CD4-positive, CD25-positive, alpha-beta regulatory T cell (primary cell): ENCODE results near the gene HES6. TPM values are rescaled to one million over a fixed set of nuclear protein-coding genes. Genes with fewer than 3 reads are reported as not detected.
A peak's percentile ranks its signal among the peaks of the same experiment; 100 is the strongest.
"Not testable (repeated sequence)": the region's sequence is repeated elsewhere in the genome, so short reads cannot be mapped to it uniquely, and the experiment has no call there.

ENCODE experiments used
- ATAC-seq, 2 donors: fragments of 150-1000 bp; cut with Tn5 transposase; one replicate each; pipeline ENCODE4 v1.10.0; 2021; ENCODE audit warnings: low read depth in 2 of 2, moderate number of reproducible peaks in 2 of 2, moderate library complexity in 1 of 2
- DNase-seq, 3 donors: peaks; one replicate each; pipeline versions ENCODE4 v3.0.0 to v3.0.0-alpha.2; 2012 to 2022; ENCODE audit warnings: mixed read lengths in 1 of 3
- H3K27ac ChIP-seq: one replicate; pipeline ENCODE4 v1.7.0; 2013; ENCODE audit warnings: mild to moderate bottlenecking, low read length; ENCODE audit not compliant: insufficient read depth, poor library complexity, severe bottlenecking
- H3K27me3 ChIP-seq: one replicate; pipeline ENCODE4 v1.7.0; 2013; ENCODE audit warnings: low read length; ENCODE audit not compliant: control insufficient read depth, insufficient read depth
- H3K36me3 ChIP-seq: one replicate; pipeline ENCODE4 v1.7.0; 2013; ENCODE audit warnings: mild to moderate bottlenecking, low read length, moderate library complexity; ENCODE audit not compliant: control insufficient read depth, insufficient read depth
- H3K4me1 ChIP-seq: 2 replicates; pipeline ENCODE4 v1.7.0; 2013; ENCODE audit warnings: mild to moderate bottlenecking, low read length; ENCODE audit not compliant: insufficient read depth, control insufficient read depth, poor library complexity, severe bottlenecking
- H3K4me3 ChIP-seq: one replicate; pipeline ENCODE4 v1.7.0; 2013; ENCODE audit warnings: low read depth, mild to moderate bottlenecking, low read length, moderate library complexity
- H3K9me3 ChIP-seq, 2 experiments: 1 replicate in 1 of 2; 2 replicates in 1 of 2; pipeline ENCODE4 v1.7.0; 2013; ENCODE audit warnings: low read length in 2 of 2, mild to moderate bottlenecking in 1 of 2, moderate library complexity in 1 of 2; ENCODE audit not compliant: control insufficient read depth in 2 of 2
- H3K27ac Mint-ChIP-seq, 3 donors: one replicate each; pipeline ENCODE4 v1.8.0; 2020 to 2022; ENCODE audit warnings: mild to moderate bottlenecking in 3 of 3, mixed read lengths in 3 of 3, moderate library complexity in 2 of 3
- H3K27me3 Mint-ChIP-seq: one replicate; pipeline ENCODE4 v1.8.0; 2022; ENCODE audit warnings: mild to moderate bottlenecking, mixed read lengths
- H3K36me3 Mint-ChIP-seq: one replicate; pipeline ENCODE4 v1.8.0; 2020; ENCODE audit warnings: mixed read lengths
- H3K4me1 Mint-ChIP-seq, 4 donors: one replicate each; pipeline ENCODE4 v1.8.0; 2020 to 2022; ENCODE audit warnings: mixed read lengths in 4 of 4, mild to moderate bottlenecking in 1 of 4
- H3K4me3 Mint-ChIP-seq, 4 donors: one replicate each; pipeline ENCODE4 v1.8.0; 2020 to 2022; ENCODE audit warnings: mild to moderate bottlenecking in 4 of 4, mixed read lengths in 4 of 4, moderate library complexity in 3 of 4
- H3K9me3 Mint-ChIP-seq, 7 donors: one replicate each; pipeline ENCODE4 v1.8.0; 2020 to 2022; ENCODE audit warnings: mixed read lengths in 7 of 7, mild to moderate bottlenecking in 3 of 7, moderate library complexity in 2 of 7
- polyA plus RNA-seq, 4 donors: library from polyadenylated mRNA; unstranded; fragments of 300-500 nt; fragmentation: Illumina TruSeq; gene quantifications; one replicate each; pipeline ENCODE4 v1.2.3, GENCODE V29; 2021
- total RNA-seq: library from RNA; stranded (reverse); gene quantifications from one replicate; pipeline ENCODE4 v1.2.3, GENCODE V29; 2022

HES6 gene
- total and polyA plus RNA-seq, 5 donors from 2014 or later, result 1.5 to 3.9 (median 2.3) TPM

DNA sequence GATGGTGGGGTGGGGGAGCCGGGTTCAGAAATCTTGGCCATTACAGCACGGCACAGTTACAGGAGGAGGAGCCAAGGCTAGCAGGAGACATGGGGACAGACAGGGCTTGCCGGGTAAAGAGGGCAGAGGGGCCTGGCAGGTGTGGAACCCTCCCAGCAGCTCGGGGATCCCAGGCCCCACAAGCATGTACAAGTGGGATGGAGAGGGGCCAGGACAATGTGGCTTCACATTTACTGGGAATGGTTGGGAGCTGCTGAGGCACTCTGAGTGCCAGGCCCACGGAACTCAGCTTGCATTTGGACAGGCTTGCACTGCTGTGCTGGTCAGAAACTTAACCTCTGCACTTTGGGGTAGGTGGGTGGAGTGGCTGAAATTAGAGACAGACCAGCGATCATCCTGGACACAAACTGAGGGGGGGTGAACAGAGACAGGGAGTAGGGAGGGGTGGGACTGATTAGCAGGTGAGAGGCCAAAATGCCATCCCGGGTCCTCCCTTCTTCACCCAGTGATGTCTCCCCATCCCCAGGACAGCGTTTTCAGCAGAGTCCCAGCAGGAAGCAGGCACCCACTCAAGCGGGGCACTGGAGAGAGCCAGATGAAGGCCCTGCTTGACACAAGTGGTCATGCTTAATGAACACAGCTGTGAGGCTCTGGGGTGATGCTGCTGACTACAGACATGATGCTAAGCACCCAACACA lies 38.9 kb upstream of the HES6 start:
- Mint-ChIP-seq H3K4me3 (no peak overlapping the region), H3K4me1 (peaks cover 0 to 29% (median 23%) of the 10 kb centered on the region in 4 donors), H3K9me3 (no peaks in the 10 kb centered on the region), H3K36me3 (peaks cover 30% of the 10 kb centered on the region), H3K27me3 (no peaks in the 10 kb centered on the region), H3K27ac (no peak overlapping the region)
- H3K9me3 ChIP-seq, result no peaks in the 10 kb centered on the region
- peaks cover 33% of the 10 kb centered on the region for H3K36me3 ChIP-seq
- H3K27ac ChIP-seq, result no peak overlapping the region
- no peak overlapping the region for H3K4me3 ChIP-seq
- DNase-seq (no peak), ATAC-seq (no peak)
- H3K4me1 ChIP-seq, result no peaks in the 10 kb centered on the region
- H3K27me3 ChIP-seq, result no peaks in the 10 kb centered on the region

GRCh38 chr2:238277695-238278094 lies 37.9 kb upstream of the HES6 start:
- DNase-seq (no peak), ATAC-seq (no peak)
- no peaks in the 10 kb centered on the region for H3K27me3 Mint-ChIP-seq
- no peak overlapping the region for H3K27ac Mint-ChIP-seq
- Histone ChIP-seq H3K27ac (no peak overlapping the region), H3K9me3 (no peaks in the 10 kb centered on the region), H3K27me3 (no peaks in the 10 kb centered on the region), H3K4me3 (no peak overlapping the region), H3K36me3 (peaks cover 37% of the 10 kb centered on the region), H3K4me1 (no peaks in the 10 kb centered on the region)
- H3K36me3 Mint-ChIP-seq, result peaks cover 36% of the 10 kb centered on the region
- H3K4me1 Mint-ChIP-seq, result peaks cover 0 to 23% (median 21%) of the 10 kb centered on the region in 4 donors
- no peak overlapping the region for H3K4me3 Mint-ChIP-seq
- no peaks in the 10 kb centered on the region for H3K9me3 Mint-ChIP-seq

DNA sequence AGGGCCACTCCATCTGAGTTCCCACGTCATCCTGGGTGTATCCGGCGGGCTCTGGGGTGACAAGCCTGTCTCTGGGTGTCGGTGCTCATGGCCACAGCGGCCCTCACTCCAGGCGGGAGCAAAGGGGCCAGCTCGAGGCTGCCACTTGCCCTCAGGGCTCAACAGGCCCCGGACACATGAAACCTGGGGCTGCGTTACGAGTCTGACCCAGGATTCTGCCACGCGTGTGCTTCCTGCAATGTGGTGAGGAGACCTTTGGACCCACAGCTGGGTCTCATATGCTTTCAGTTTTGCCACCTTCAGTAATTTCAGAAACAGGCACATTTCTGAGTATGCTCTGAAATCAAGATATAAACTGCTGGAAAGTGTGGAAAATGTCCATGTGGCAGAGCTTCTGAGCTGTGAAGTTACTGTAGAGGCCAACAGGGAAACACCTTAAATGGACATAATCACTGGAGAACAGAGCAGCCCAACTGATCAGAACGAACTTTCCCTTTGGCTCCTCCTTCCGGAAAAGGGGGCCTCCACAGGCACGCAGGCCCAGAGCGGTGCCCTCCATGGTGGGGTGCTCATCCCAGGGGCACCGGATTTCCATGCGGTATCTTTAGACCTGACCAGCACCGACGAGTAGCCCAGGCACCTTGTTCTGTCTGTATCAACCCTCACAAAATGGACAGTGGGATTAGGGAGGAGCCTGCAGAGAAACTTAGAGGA lies 34.5 kb upstream of the HES6 start:
- H3K9me3 ChIP-seq, result no peaks in the 10 kb centered on the region
- peaks cover 52% of the 10 kb centered on the region for H3K36me3 ChIP-seq
- no peaks in the 10 kb centered on the region for H3K4me1 ChIP-seq
- no peak overlapping the region for H3K27ac ChIP-seq
- no peak overlapping the region for H3K27ac Mint-ChIP-seq
- no peaks in the 10 kb centered on the region for H3K27me3 ChIP-seq
- ATAC-seq, result no peak
- H3K36me3 Mint-ChIP-seq, result peaks cover 53% of the 10 kb centered on the region
- H3K27me3 Mint-ChIP-seq, result no peaks in the 10 kb centered on the region
- no peak for DNase-seq
- H3K4me3 Mint-ChIP-seq, result peak overlapping the region in 1 of 4 donors; percentile 8
- H3K4me1 Mint-ChIP-seq, result peaks cover 0 to 9% (median under 1%) of the 10 kb centered on the region in 4 donors
- H3K9me3 Mint-ChIP-seq, result no peaks in the 10 kb centered on the region
- no peak overlapping the region for H3K4me3 ChIP-seq

GRCh38 chr2:238273433-238273832 lies 33.6 kb upstream of the HES6 start:
- not testable (repeated sequence) for H3K27ac ChIP-seq, H3K9me3 ChIP-seq, H3K27me3 ChIP-seq, ATAC-seq, H3K4me1 Mint-ChIP-seq, H3K27ac Mint-ChIP-seq, H3K4me1 ChIP-seq, H3K9me3 Mint-ChIP-seq, H3K27me3 Mint-ChIP-seq, H3K4me3 ChIP-seq, DNase-seq, H3K4me3 Mint-ChIP-seq
- peaks cover 52% of the 10 kb centered on the region for H3K36me3 Mint-ChIP-seq
- H3K36me3 ChIP-seq, result peaks cover 52% of the 10 kb centered on the region

GRCh38 chr2:238272156-238272555 lies 32.3 kb upstream of the HES6 start:
- Mint-ChIP-seq H3K4me1 (peaks cover 0 to 3% (median 0%) of the 10 kb centered on the region in 4 donors), H3K9me3 (no peaks in the 10 kb centered on the region), H3K27me3 (no peaks in the 10 kb centered on the region), H3K36me3 (peaks cover 50% of the 10 kb centered on the region), H3K4me3 (no peak overlapping the region), H3K27ac (no peak overlapping the region)
- DNase-seq (no peak), ATAC-seq (no peak)
- Histone ChIP-seq H3K27ac (no peak overlapping the region), H3K36me3 (peaks cover 53% of the 10 kb centered on the region), H3K27me3 (no peaks in the 10 kb centered on the region), H3K4me1 (no peaks in the 10 kb centered on the region), H3K4me3 (no peak overlapping the region), H3K9me3 (no peaks in the 10 kb centered on the region)

DNA sequence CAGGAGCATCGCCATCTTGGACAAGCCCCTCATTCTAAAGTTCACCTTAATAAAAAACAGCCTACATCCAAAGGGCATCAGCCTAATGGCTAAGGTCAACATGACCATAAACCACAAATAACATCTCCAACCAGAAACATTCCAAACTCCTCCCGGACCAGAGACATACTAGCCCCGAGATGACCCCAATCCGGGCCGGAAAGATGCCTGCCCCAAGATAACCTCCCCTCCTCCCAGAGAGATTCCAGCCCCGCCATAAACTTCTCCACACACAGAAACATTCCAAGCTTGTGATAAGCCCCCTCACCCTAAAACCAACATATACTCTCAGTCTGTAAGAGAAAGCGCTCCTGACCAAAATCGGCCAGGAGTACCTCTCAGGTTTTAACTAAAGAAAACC lies 31.8 kb upstream of the HES6 start:
- peaks cover 50% of the 10 kb centered on the region for H3K36me3 Mint-ChIP-seq

GRCh38 chr2:238271061-238271554 lies 31.3 kb upstream of the HES6 start:
- DNase-seq, result no peak
- H3K9me3 ChIP-seq, result no peaks in the 10 kb centered on the region
- peaks cover 45% of the 10 kb centered on the region for H3K36me3 Mint-ChIP-seq
- no peak for ATAC-seq
- peaks cover 44% of the 10 kb centered on the region for H3K36me3 ChIP-seq
- no peaks in the 10 kb centered on the region for H3K4me1 ChIP-seq
- no peak overlapping the region for H3K4me3 ChIP-seq
- peaks cover 0 to 2% (median under 1%) of the 10 kb centered on the region in 4 donors for H3K4me1 Mint-ChIP-seq
- H3K27me3 Mint-ChIP-seq, result no peaks in the 10 kb centered on the region
- H3K4me3 Mint-ChIP-seq, result no peak overlapping the region
- H3K27ac ChIP-seq, result no peak overlapping the region
- H3K9me3 Mint-ChIP-seq, result no peaks in the 10 kb centered on the region
- no peak overlapping the region for H3K27ac Mint-ChIP-seq
- H3K27me3 ChIP-seq, result no peaks in the 10 kb centered on the region

More for the DNA sequence above, 31.8 kb upstream of the HES6 start:
- not testable (repeated sequence) for H3K4me3 Mint-ChIP-seq, H3K27me3 ChIP-seq, H3K9me3 ChIP-seq, H3K9me3 Mint-ChIP-seq, DNase-seq, H3K27me3 Mint-ChIP-seq, H3K27ac ChIP-seq, ATAC-seq, H3K4me3 ChIP-seq, H3K4me1 Mint-ChIP-seq, H3K4me1 ChIP-seq
- H3K36me3 ChIP-seq, result peaks cover 49% of the 10 kb centered on the region
- peak overlapping the region in 1 of 3 donors; percentile 21 for H3K27ac Mint-ChIP-seq
